PC-3 (cell line): Measurements from ENCODE around the gene MED15.

Experiments used
- CTCF ChIP-seq: fragments of 300-600 bp; sonication (generic); conservative IDR thresholded peaks from 2 replicates; pipeline ENCODE4 v1.5.1; 2017; ENCODE audit warnings: antibody characterized with exemption, low read depth, mild to moderate bottlenecking, low read length
- EZH2 ChIP-seq: fragments of 300-600 bp; sonication (generic); IDR thresholded peaks from one replicate; pipeline ENCODE4 v1.6.1; 2017; ENCODE audit warnings: antibody characterized with exemption, mild to moderate bottlenecking, low read length; ENCODE audit not compliant: unreplicated experiment
- EZH2phosphoT487 ChIP-seq: fragments of 300-600 bp; sonication (generic); IDR thresholded peaks from 2 replicates; pipeline ENCODE4 v1.6.1; 2018; ENCODE audit warnings: mild to moderate bottlenecking, antibody characterized with exemption, low read length, borderline replicate concordance

- TF ChIP-seq CTCF (peak; percentile 79), EZH2 (no peak), EZH2phosphoT487 (no peak)
Observed at GRCh38 chr22:20606041-20606783, 98.8 kb downstream of the MED15 start.
